Gastroesophageal sphincter (tissue), 3 donors: ENCODE measurements around the gene ABAT.

Experiments used
- EP300 ChIP-seq: sonication (generic); formaldehyde crosslinking; IDR thresholded peaks from one replicate; pipeline ENCODE4 v1.6.1; 2017; ENCODE audit warnings: antibody characterized with exemption, mild to moderate bottlenecking
- POLR2A ChIP-seq, 2 donors: fragments of 450-650 bp; IDR thresholded peaks; one replicate each; pipeline ENCODE4 v1.6.1; 2017; ENCODE audit warnings: antibody characterized with exemption in 2 of 2, mild to moderate bottlenecking in 2 of 2, moderate library complexity in 1 of 2
- POLR2AphosphoS5 ChIP-seq: sonication (generic); formaldehyde crosslinking; IDR thresholded peaks from one replicate; pipeline ENCODE4 v1.6.1; 2017; ENCODE audit warnings: antibody characterized with exemption
- TF ChIP-seq, protein P1 (sequence below), 4 experiments: fragments of 200-600 bp in 2 of 4; fragments of 450-650 bp in 2 of 4; sonication (generic) in 1 of 4; IDR thresholded peaks; one replicate each; pipeline ENCODE4 v1.5.1; 2017 to 2019; ENCODE audit warnings: antibody characterized with exemption in 4 of 4, mild to moderate bottlenecking in 2 of 4, moderate library complexity in 2 of 4

DNA sequence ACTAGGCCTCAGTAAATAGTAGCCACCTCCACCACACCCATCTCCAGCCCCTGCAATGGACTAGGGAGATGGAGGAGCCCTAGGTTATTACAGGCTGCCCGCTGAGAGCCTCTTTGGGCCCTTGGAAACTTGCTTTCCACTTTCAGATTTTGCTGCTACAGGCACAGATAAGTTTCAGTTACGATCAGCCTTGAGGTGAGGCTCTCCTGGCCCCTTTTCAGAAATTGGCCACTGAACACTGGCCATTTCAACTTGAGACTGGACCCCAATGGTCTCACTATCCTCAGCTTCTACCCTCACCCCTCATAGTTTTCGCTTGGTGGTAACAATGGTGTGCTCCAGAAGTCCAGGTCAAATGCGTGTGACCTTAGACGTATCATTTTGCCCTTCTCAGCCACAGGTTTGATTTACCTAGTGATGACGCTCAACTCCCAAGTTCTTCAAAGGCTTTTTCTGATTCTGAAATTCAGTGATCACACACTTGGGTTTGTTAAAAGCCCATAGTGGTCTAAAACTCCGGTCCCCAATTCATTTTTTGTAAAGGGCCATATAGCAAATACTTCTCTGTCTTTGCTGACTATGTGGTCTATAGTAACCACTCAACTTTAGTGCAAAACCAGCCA lies 124.2 kb downstream of the ABAT start:
- TF ChIP-seq, protein P1, sequence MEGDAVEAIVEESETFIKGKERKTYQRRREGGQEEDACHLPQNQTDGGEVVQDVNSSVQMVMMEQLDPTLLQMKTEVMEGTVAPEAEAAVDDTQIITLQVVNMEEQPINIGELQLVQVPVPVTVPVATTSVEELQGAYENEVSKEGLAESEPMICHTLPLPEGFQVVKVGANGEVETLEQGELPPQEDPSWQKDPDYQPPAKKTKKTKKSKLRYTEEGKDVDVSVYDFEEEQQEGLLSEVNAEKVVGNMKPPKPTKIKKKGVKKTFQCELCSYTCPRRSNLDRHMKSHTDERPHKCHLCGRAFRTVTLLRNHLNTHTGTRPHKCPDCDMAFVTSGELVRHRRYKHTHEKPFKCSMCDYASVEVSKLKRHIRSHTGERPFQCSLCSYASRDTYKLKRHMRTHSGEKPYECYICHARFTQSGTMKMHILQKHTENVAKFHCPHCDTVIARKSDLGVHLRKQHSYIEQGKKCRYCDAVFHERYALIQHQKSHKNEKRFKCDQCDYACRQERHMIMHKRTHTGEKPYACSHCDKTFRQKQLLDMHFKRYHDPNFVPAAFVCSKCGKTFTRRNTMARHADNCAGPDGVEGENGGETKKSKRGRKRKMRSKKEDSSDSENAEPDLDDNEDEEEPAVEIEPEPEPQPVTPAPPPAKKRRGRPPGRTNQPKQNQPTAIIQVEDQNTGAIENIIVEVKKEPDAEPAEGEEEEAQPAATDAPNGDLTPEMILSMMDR (IDR thresholded peaks at IDR 0.05): no peak
- no peak for TF ChIP-seq EP300
- no peak for TF ChIP-seq POLR2AphosphoS5
- no peak for TF ChIP-seq POLR2A (IDR thresholded peaks at IDR 0.05)
